Myocyte (in vitro differentiated cells): ENCODE measurements around the gene LRRC32. TPM values are rescaled to one million over a fixed set of nuclear protein-coding genes. Genes with fewer than 3 reads are reported as not detected.

Experiments used
- DNase-seq: peaks from one replicate; pipeline ENCODE4 v3.0.0-alpha.2; 2012; ENCODE audit warnings: low read depth
- polyA plus RNA-seq: library from polyadenylated mRNA; unstranded; fragments of >200 nt; gene quantifications from one replicate; pipeline ENCODE4 v1.2.1, GENCODE V29; 2012; ENCODE audit warnings: missing spikeins
- total RNA-seq: library from RNA; depleted of rRNA; stranded (reverse); fragments of >200 nt; gene quantifications from 2 replicates; pipeline ENCODE4 v1.2.3, GENCODE V29; 2014

The LRRC32 gene
- 0.16 and 2.0 TPM in 2 replicates for total RNA-seq
- 61.0 TPM for polyA plus RNA-seq

GRCh38 chr11:76670485-76671236, at the start of gene LRRC32:
TSS of gene LRRC32 (minus strand) at chr11:76670747. CDS start at chr11:76665954, 4,793 bp downstream.
- DNase-seq, result no peak

GRCh38 chr11:76719686-76720085, 49.1 kb upstream of the LRRC32 start:
- no peak for DNase-seq

- no peak for DNase-seq
Measured at GRCh38 chr11:76719281-76719680, 48.7 kb upstream of the LRRC32 start.

- DNase-seq, result no peak
Measured at GRCh38 chr11:76717816-76718215, 47.3 kb upstream of the LRRC32 start.

GRCh38 chr11:76717369-76717768, 46.8 kb upstream of the LRRC32 start:
- DNase-seq, result no peak

- no peak for DNase-seq
Measured at GRCh38 chr11:76716268-76716667, 45.7 kb upstream of the LRRC32 start.

GRCh38 chr11:76714493-76714892, 43.9 kb upstream of the LRRC32 start:
- no peak for DNase-seq

GRCh38 chr11:76713499-76713898, 43.0 kb upstream of the LRRC32 start:
- DNase-seq, result no peak

GRCh38 chr11:76712125-76712524, 41.6 kb upstream of the LRRC32 start:
- no peak for DNase-seq

- no peak for DNase-seq
Measured at GRCh38 chr11:76709756-76710155, 39.2 kb upstream of the LRRC32 start.

GRCh38 chr11:76708972-76709660, 38.6 kb upstream of the LRRC32 start:
- no peak for DNase-seq

GRCh38 chr11:76707293-76707825, 36.8 kb upstream of the LRRC32 start:
- no peak for DNase-seq

- no peak for DNase-seq
Measured at GRCh38 chr11:76706667-76707066, 36.1 kb upstream of the LRRC32 start.

GRCh38 chr11:76705826-76706225, 35.3 kb upstream of the LRRC32 start:
- no peak for DNase-seq

GRCh38 chr11:76704171-76704948, 33.8 kb upstream of the LRRC32 start:
- DNase-seq, result no peak

- DNase-seq, result no peak
Measured at GRCh38 chr11:76703707-76704106, 33.2 kb upstream of the LRRC32 start.

- DNase-seq, result no peak
Measured at GRCh38 chr11:76702336-76703128, 32.0 kb upstream of the LRRC32 start.

- peak; percentile 47 for DNase-seq
Measured at GRCh38 chr11:76701294-76702040, 30.9 kb upstream of the LRRC32 start.

GRCh38 chr11:76700177-76701100, 29.9 kb upstream of the LRRC32 start:
- DNase-seq, result peak; percentile 83
